HCT116 (cell line): ENCODE data around the gene GPR45. TPM values are rescaled to one million over a fixed set of nuclear protein-coding genes. Genes with fewer than 3 reads are reported as not detected.

Experiments used
- ATAC-seq: fragments of 200-7000 bp; cut with Tn5 transposase; 2 replicates; pipeline ENCODE4 v1.9.1; 2020; ENCODE audit warnings: mild to moderate bottlenecking, moderate library complexity
- BruUV-seq: library from RNA; stranded (reverse); fragments of 400-500 nt; replicated peaks from 2 replicates; lab custom pipeline; 2021; lab: Mats Ljungman, UMichigan
- CTCF ChIA-PET: fragments of 300-600 bp; sonication (Branson Sonifier 250); formaldehyde crosslinking; loops from one replicate; lab custom pipeline; 2021; ENCODE audit warnings: antibody characterized with exemption; lab: Charles Lee
- POLR2A ChIA-PET: fragments of 300-600, 350-600 bp; sonication (Branson Sonifier 250); formaldehyde crosslinking; loops from one replicate; lab custom pipeline; 2021; ENCODE audit warnings: antibody characterized with exemption; lab: Charles Lee
- RAD21 ChIA-PET, 2 experiments: fragments of 300-600 bp; sonication (Branson Sonifier 250); formaldehyde crosslinking; loops; one replicate each; lab custom pipeline; 2023; ENCODE audit warnings: low total read pairs in 2 of 2; ENCODE audit not compliant: uncharacterized antibody in 2 of 2, unreplicated experiment in 2 of 2, low non-redundant PET in 1 of 2; lab: Charles Lee
- DNase-seq: peaks from one replicate; pipeline ENCODE4 v3.0.0-alpha.2; 2010; ENCODE audit warnings: low read depth, low spot score
- H2AFZ ChIP-seq: fragments of 200-600 bp; shearing (Covaris generic), sonication (generic); 2 replicates; pipeline ENCODE4 v1.6.1; 2017; ENCODE audit warnings: low read depth, mixed run types, mixed read lengths, antibody characterized with exemption, low read length; ENCODE audit not compliant: poor library complexity, severe bottlenecking
- H3K27ac ChIP-seq: 2 replicates; pipeline ENCODE4 v1.5.1; 2012; ENCODE audit warnings: low read depth, low read length
- H3K27me3 ChIP-seq: fragments of 200-600 bp; sonication (generic); 2 replicates; pipeline ENCODE4 v1.6.1; 2016; ENCODE audit warnings: mixed run types, low read length, mixed read lengths; ENCODE audit not compliant: insufficient read depth
- H3K36me3 ChIP-seq, 2 experiments: fragments of 200-500 bp in 1 of 2; fragments of 200-600 bp in 1 of 2; sonication (Bioruptor generic) in 1 of 2; sonication (generic) in 1 of 2; 2 replicates each; pipeline versions ENCODE4 v1.5.1 to v1.6.1; 2014 to 2016; ENCODE audit warnings: low read length in 2 of 2, inconsistent platforms in 1 of 2, mixed read lengths in 1 of 2, mixed run types in 1 of 2; ENCODE audit not compliant: insufficient read depth in 2 of 2, control insufficient read depth in 1 of 2
- H3K4me1 ChIP-seq, 2 experiments: fragments of 200-600 bp in 1 of 2; sonication (generic) in 1 of 2; 2 replicates each; pipeline versions ENCODE4 v1.5.1 to v1.6.1; 2012 to 2017; ENCODE audit warnings: low read length in 2 of 2, inconsistent platforms in 1 of 2, mild to moderate bottlenecking in 1 of 2, mixed read lengths in 1 of 2, mixed run types in 1 of 2, moderate library complexity in 1 of 2; ENCODE audit not compliant: insufficient read depth in 2 of 2, control insufficient read depth in 1 of 2
- H3K4me2 ChIP-seq: fragments of 200-600 bp; sonication (generic); 2 replicates; pipeline ENCODE4 v1.6.1; 2017; ENCODE audit warnings: mixed run types, low read length, mixed read lengths
- H3K4me3 ChIP-seq, 2 experiments: fragments of 200-600 bp in 1 of 2; sonication (generic) in 1 of 2; replicated peaks in 1 of 2; 2 replicates each; pipeline ENCODE4 v1.5.1; 2011 to 2016; ENCODE audit warnings: low read length in 2 of 2, control low read depth in 1 of 2, low read depth in 1 of 2, mild to moderate bottlenecking in 1 of 2, mixed read lengths in 1 of 2, mixed run types in 1 of 2
- H3K79me2 ChIP-seq: fragments of 200-600 bp; sonication (generic); 2 replicates; pipeline ENCODE4 v1.6.1; 2017; ENCODE audit warnings: mild to moderate bottlenecking, mixed run types, low read length, moderate library complexity, mixed read lengths; ENCODE audit not compliant: insufficient read depth
- H3K9ac ChIP-seq: fragments of 200-600 bp; sonication (generic); 2 replicates; pipeline ENCODE4 v1.6.1; 2016; ENCODE audit warnings: low read length, mixed read lengths
- H3K9me2 ChIP-seq: fragments of 200-600 bp; sonication (generic), shearing (Covaris generic); 2 replicates; pipeline ENCODE4 v1.6.1; 2017; ENCODE audit warnings: mixed run types, mild to moderate bottlenecking, moderate library complexity; ENCODE audit not compliant: insufficient read depth
- H3K9me3 ChIP-seq, 2 experiments: fragments of 200-500 bp in 1 of 2; fragments of 200-600 bp in 1 of 2; sonication (Bioruptor generic) in 1 of 2; sonication (generic) in 1 of 2; 2 replicates each; pipeline ENCODE4 v1.6.1; 2014 to 2017; ENCODE audit warnings: low read length in 2 of 2, mixed read lengths in 2 of 2, inconsistent platforms in 1 of 2, low read depth in 1 of 2, mild to moderate bottlenecking in 1 of 2, mixed run types in 1 of 2, moderate library complexity in 1 of 2; ENCODE audit not compliant: control insufficient read depth in 1 of 2, insufficient read depth in 1 of 2
- H4K20me1 ChIP-seq: fragments of 200-600 bp; sonication (generic), shearing (Covaris generic); 2 replicates; pipeline ENCODE4 v1.6.1; 2017; ENCODE audit warnings: mixed run types, mild to moderate bottlenecking, moderate library complexity; ENCODE audit not compliant: insufficient read depth
- CBX3 ChIP-seq: IDR thresholded peaks from 2 replicates; pipeline ENCODE4 v1.6.1; 2012; ENCODE audit warnings: low read depth
- CEBPB ChIP-seq: IDR thresholded peaks from 2 replicates; pipeline ENCODE4 v1.6.1; 2012; ENCODE audit warnings: low read depth
- EGR1 ChIP-seq: IDR thresholded peaks from 2 replicates; pipeline ENCODE4 v1.6.1; 2012; ENCODE audit warnings: low read depth
- ELF1 ChIP-seq: IDR thresholded peaks from 2 replicates; pipeline ENCODE4 v1.6.1; 2012; ENCODE audit warnings: low read depth, borderline replicate concordance
- EZH2phosphoT487 ChIP-seq: fragments of 200-600 bp; IDR thresholded peaks from 2 replicates; pipeline ENCODE4 v1.6.1; 2018; ENCODE audit warnings: antibody characterized with exemption, borderline replicate concordance
- FOSL1 ChIP-seq: IDR thresholded peaks from 2 replicates; pipeline ENCODE4 v1.6.1; 2012; ENCODE audit warnings: low read depth
- JUND ChIP-seq: IDR thresholded peaks from 2 replicates; pipeline ENCODE4 v1.6.1; 2012
- POLR2A ChIP-seq: IDR thresholded peaks from 2 replicates; pipeline ENCODE4 v1.7.0; 2011; ENCODE audit warnings: borderline replicate concordance; ENCODE audit not compliant: insufficient read depth, insufficient read length; ENCODE audit errors: extremely low read depth
- POLR2AphosphoS5 ChIP-seq: IDR thresholded peaks from 2 replicates; pipeline ENCODE4 v1.6.1; 2011; ENCODE audit warnings: mild to moderate bottlenecking, low read depth, low read length, moderate library complexity
- RAD21 ChIP-seq: IDR thresholded peaks from 2 replicates; pipeline ENCODE4 v1.6.1; 2012; ENCODE audit warnings: low read depth, mild to moderate bottlenecking
- SIN3A ChIP-seq: IDR thresholded peaks from 2 replicates; pipeline ENCODE4 v1.6.1; 2012; ENCODE audit warnings: low read depth
- SRF ChIP-seq: IDR thresholded peaks from 2 replicates; pipeline ENCODE4 v1.6.1; 2012; ENCODE audit warnings: low read depth
- YY1 ChIP-seq: IDR thresholded peaks from 2 replicates; pipeline ENCODE4 v1.6.1; 2011; ENCODE audit warnings: low read length, low read depth, moderate library complexity, mild to moderate bottlenecking; ENCODE audit not compliant: insufficient replicate concordance; ENCODE audit errors: extremely low read depth
- ZFX ChIP-seq: fragments of 450-650 bp; IDR thresholded peaks from 2 replicates; pipeline ENCODE4 v1.6.1; 2017
- ZNF274 ChIP-seq: fragments of 200-500 bp; sonication (Bioruptor generic); IDR thresholded peaks from 2 replicates; pipeline ENCODE4 v1.6.1; 2014; ENCODE audit warnings: mild to moderate bottlenecking, low read depth, low read length, inconsistent platforms
- intact Hi-C: fragments of 100-400 bp; cut with micrococcal nuclease; formaldehyde crosslinking; loops from 2 replicates; pipeline ENCODE4 v1.10.0; 2022
- total RNA-seq: library from RNA; stranded (reverse); gene quantifications from one replicate; pipeline ENCODE4 v1.2.1, GENCODE V29; 2021; ENCODE audit not compliant: unreplicated experiment
- TF ChIP-seq, protein P1 (sequence below): IDR thresholded peaks from 2 replicates; pipeline ENCODE4 v1.6.1; 2012
- TF ChIP-seq, protein P2 (sequence below): IDR thresholded peaks from 2 replicates; pipeline ENCODE4 v1.6.1; 2012

GPR45 gene
- total RNA-seq, 1 experiment from 2014 or later = 0.30 TPM

DNA sequence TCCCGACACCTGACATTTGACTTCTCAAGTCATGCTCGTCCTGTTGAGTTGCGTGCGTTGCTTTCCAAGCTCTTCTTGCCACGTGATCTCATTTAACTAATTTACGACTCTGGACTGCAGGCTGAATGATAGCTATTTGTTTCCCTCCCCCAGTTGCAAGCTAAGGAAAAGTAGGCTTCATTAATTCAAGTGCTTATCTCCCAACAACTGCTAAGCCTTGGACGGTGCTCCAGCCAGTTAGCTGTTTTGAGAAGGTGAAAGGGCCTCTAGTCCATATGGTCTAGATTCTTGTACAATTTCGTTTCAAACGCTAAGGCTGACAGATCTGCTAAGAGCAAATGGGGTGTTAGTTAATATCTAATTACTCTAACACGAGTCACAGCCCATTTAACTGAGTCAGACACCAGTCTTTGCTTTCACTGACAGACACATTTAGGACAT is 21.1 kb downstream of the GPR45 start:
- intact Hi-C loops = no loop called here
- Histone ChIP-seq H3K27me3 (no peaks in the 10 kb centered on the region), H3K4me3 (no peak overlapping the region), H4K20me1 (no peaks in the 10 kb centered on the region), H3K4me2 (no peak overlapping the region), H3K9me2 (no peaks in the 10 kb centered on the region), H3K79me2 (no peaks in the 10 kb centered on the region), H2AFZ (no peak overlapping the region), H3K27ac (no peak overlapping the region), H3K9me3 (no peaks in the 10 kb centered on the region), H3K9ac (no peak overlapping the region), H3K36me3 (peaks cover 2 to 5% of the 10 kb centered on the region in 2 experiments; a peak in 3 of 4 replicates), H3K4me1 (0 out of 4 replicates have a peak, but pooled peaks cover 0 to 3% of the 10 kb centered on the region in 2 experiments)
- TF ChIP-seq ZFX (no peak), SIN3A (no peak), JUND (no peak), POLR2AphosphoS5 (no peak), FOSL1 (no peak), CEBPB (no peak), YY1 (no peak), ELF1 (no peak), POLR2A (no peak), SRF (no peak), EGR1 (no peak), CBX3 (no peak)
- TF ChIP-seq, protein P1, sequence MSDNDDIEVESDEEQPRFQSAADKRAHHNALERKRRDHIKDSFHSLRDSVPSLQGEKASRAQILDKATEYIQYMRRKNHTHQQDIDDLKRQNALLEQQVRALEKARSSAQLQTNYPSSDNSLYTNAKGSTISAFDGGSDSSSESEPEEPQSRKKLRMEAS = no peak
- TF ChIP-seq, protein P2, sequence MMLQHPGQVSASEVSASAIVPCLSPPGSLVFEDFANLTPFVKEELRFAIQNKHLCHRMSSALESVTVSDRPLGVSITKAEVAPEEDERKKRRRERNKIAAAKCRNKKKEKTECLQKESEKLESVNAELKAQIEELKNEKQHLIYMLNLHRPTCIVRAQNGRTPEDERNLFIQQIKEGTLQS = no peak
- RAD21 ChIA-PET = no interaction called here
- CTCF ChIA-PET = no interaction called here
- BruUV-seq = no TSS peak
- POLR2A ChIA-PET = no interaction called here
- DNase-seq = no peak
- ATAC-seq = no peak

DNA sequence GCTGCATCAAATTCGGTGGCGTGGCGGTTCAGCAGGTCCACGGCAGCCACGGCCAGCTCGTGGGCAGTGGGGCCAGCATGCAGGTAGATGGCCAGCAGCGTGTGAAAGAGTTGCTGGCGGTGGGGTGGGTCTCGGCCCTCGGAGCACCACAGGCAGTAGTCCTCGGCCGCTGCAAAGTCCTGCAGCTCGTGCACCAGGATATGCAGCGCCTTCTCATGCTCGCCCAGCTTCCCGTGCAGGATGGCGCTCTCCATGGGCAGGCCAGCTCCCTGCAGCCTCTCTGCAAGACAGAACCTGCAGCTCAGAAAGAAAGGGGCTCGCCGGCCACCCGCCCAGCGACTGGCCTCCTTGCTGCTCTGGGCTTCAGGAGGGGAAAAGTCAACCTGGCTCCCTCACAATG is 27.9 kb downstream of the GPR45 start:
- H3K36me3 ChIP-seq = peaks cover 5 to 18% of the 10 kb centered on the region in 2 experiments
- no peaks in the 10 kb centered on the region for H3K9me3 ChIP-seq
- no peak overlapping the region for H2AFZ ChIP-seq
- DNase-seq (no peak), ATAC-seq (no peak)
- POLR2A ChIA-PET = no interaction called here
- no peak overlapping the region for H3K9ac ChIP-seq
- no peaks in the 10 kb centered on the region for H3K4me1 ChIP-seq
- TF ChIP-seq FOSL1 = no peak
- no peak for TF ChIP-seq RAD21
- TF ChIP-seq EZH2phosphoT487 = no peak
- TF ChIP-seq ZNF274 = no peak
- CTCF ChIA-PET = no interaction called here
- H3K79me2 ChIP-seq = no peaks in the 10 kb centered on the region
- BruUV-seq = no TSS peak
- H3K27ac ChIP-seq = no peak overlapping the region
- no peaks in the 10 kb centered on the region for H3K27me3 ChIP-seq
- H3K4me2 ChIP-seq = no peak overlapping the region
- RAD21 ChIA-PET = no interaction called here
- no peaks in the 10 kb centered on the region for H3K9me2 ChIP-seq
- intact Hi-C loops = no loop called here
- no peaks in the 10 kb centered on the region for H4K20me1 ChIP-seq
- no peak overlapping the region for H3K4me3 ChIP-seq
